Measurements from ENCODE around the gene RFC5.

Gene RFC5

GRCh38 chr12:118035190-118036041, 18.9 kb downstream of the RFC5 start:
- TF ChIP-seq CTCF (IDR thresholded peaks at IDR 0.05; ENCODE audit: low read depth, low read length): peak; percentile 16
- peak; percentile 18 to 22 for DNase-seq (ENCODE audit: low read depth in 2 of 2)
- no peak overlapping the region for H3K4me3 ChIP-seq (replicated peaks in 1 of 2; ENCODE audit: low read depth in 2 of 2, low read length in 2 of 2)

GRCh38 chr12:118036672-118037411, 20.3 kb downstream of the RFC5 start:
- H3K4me3 ChIP-seq (replicated peaks in 1 of 2; ENCODE audit: low read depth in 2 of 2, low read length in 2 of 2): no peak overlapping the region
- no peak for DNase-seq (ENCODE audit: low read depth in 2 of 2)
- TF ChIP-seq CTCF (IDR thresholded peaks at IDR 0.05; ENCODE audit: low read depth, low read length): no peak

DNA sequence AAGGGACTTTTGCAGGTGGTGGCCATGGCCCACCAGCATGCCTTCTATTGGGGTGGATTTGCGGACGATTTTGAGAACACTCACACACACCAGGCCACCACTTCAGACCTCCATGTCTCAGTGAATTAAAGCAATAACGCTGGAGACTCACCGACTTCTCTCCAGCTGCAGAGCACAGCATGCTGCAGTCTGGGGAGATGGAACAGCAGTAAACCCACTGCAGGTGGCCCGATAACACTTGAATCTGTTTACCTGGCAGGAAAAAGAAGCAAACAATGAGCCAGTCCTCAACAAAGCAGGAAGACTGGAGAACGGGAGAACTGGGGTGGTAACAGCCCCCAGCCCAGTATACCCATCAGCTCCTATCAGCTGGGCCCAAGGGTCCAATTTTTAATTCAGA, 21.6 kb downstream of the RFC5 start:
- DNase-seq (ENCODE audit: low read depth in 2 of 2): no peak
- no peak for TF ChIP-seq CTCF (IDR thresholded peaks at IDR 0.05; ENCODE audit: low read depth, low read length)
- H3K4me3 ChIP-seq (replicated peaks in 1 of 2; ENCODE audit: low read depth in 2 of 2, low read length in 2 of 2): no peak overlapping the region

DNA sequence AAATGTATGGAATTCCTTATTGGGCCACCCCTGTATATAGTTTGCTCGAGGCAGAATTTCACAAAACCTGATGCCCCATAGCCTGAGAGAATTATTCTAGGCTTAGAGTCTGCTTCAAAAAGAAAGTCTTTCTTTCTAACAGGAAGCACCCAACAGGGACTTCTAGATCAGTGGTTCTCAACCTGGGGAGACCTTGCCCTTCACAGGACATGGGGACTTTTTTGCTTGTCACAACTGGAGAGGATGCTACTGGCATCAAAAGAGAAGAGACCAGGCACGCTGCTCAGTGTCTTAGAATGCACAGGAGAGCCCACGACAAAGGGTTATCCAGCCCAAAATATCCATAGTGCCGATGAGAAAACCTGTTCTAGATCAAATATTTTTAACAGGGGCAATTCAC, 25.6 kb downstream of the RFC5 start:
- no peak overlapping the region for H3K4me3 ChIP-seq (replicated peaks in 1 of 2; ENCODE audit: low read depth in 2 of 2, low read length in 2 of 2)
- no peak for DNase-seq (ENCODE audit: low read depth in 2 of 2)
- no peak for TF ChIP-seq CTCF (IDR thresholded peaks at IDR 0.05; ENCODE audit: low read depth, low read length)

- no peak for TF ChIP-seq CTCF (IDR thresholded peaks at IDR 0.05; ENCODE audit: low read depth, low read length)
- H3K4me3 ChIP-seq (replicated peaks in 1 of 2; ENCODE audit: low read depth in 2 of 2, low read length in 2 of 2): no peak overlapping the region
- DNase-seq (ENCODE audit: low read depth in 2 of 2): no peak
Measured at GRCh38 chr12:118044075-118044474, 27.6 kb downstream of the RFC5 start.

- TF ChIP-seq CTCF (IDR thresholded peaks at IDR 0.05; ENCODE audit: low read depth, low read length): no peak
- no peak for DNase-seq (ENCODE audit: low read depth in 2 of 2)
- no peak overlapping the region for H3K4me3 ChIP-seq (replicated peaks in 1 of 2; ENCODE audit: low read depth in 2 of 2, low read length in 2 of 2)
Measured at GRCh38 chr12:118044577-118044976, 28.1 kb downstream of the RFC5 start.

Data from cardiac fibroblast (primary cell).